OCI-LY1 (cell line): Measurements from ENCODE around the gene PIK3R1.

ENCODE experiments used
- H2AFZ ChIP-seq: fragments of 200-600 bp; sonication (generic), shearing (Covaris generic); 2 replicates; pipeline ENCODE4 v1.6.0; 2014; ENCODE audit warnings: antibody characterized with exemption, mild to moderate bottlenecking, low read length
- H3F3A ChIP-seq: fragments of 200-600 bp; sonication (generic), shearing (Covaris generic); 2 replicates; pipeline ENCODE4 v1.6.0; 2014; ENCODE audit warnings: mild to moderate bottlenecking, antibody characterized with exemption, low read length, moderate library complexity; ENCODE audit not compliant: insufficient read depth
- H3K27ac ChIP-seq: fragments of 200-600 bp; sonication (generic); 2 replicates; pipeline ENCODE4 v1.5.1; 2014; ENCODE audit warnings: low read length, mixed run types, mild to moderate bottlenecking, low read depth; ENCODE audit not compliant: poor library complexity, severe bottlenecking
- H3K27me3 ChIP-seq: fragments of 200-600 bp; sonication (generic); 2 replicates; pipeline ENCODE4 v1.6.0; 2014; ENCODE audit warnings: antibody characterized with exemption, mild to moderate bottlenecking, low read length, moderate library complexity; ENCODE audit not compliant: insufficient read depth
- H3K36me3 ChIP-seq: fragments of 200-600 bp; sonication (generic); 2 replicates; pipeline ENCODE4 v1.6.1; 2014; ENCODE audit warnings: mild to moderate bottlenecking, antibody characterized with exemption, low read length, moderate library complexity, mixed read lengths; ENCODE audit not compliant: insufficient read depth
- H3K4me1 ChIP-seq: fragments of 200-600 bp; sonication (generic); 2 replicates; pipeline ENCODE4 v1.5.1; 2014; ENCODE audit warnings: mild to moderate bottlenecking, low read length, moderate library complexity; ENCODE audit not compliant: insufficient read depth, severe bottlenecking
- H3K4me2 ChIP-seq: fragments of 200-600 bp; sonication (generic), shearing (Covaris generic); 2 replicates; pipeline ENCODE4 v1.6.1; 2014; ENCODE audit warnings: low read length
- H3K4me3 ChIP-seq: fragments of 200-600 bp; sonication (generic); 2 replicates; pipeline ENCODE4 v1.5.1; 2014; ENCODE audit warnings: low read length, low read depth, mild to moderate bottlenecking, mixed read lengths; ENCODE audit not compliant: poor library complexity, severe bottlenecking
- H3K79me2 ChIP-seq: fragments of 200-600 bp; shearing (Covaris generic); 2 replicates; pipeline ENCODE4 v1.6.1; 2016; ENCODE audit warnings: mixed run types, low read length, mixed read lengths; ENCODE audit not compliant: insufficient read depth
- H3K9ac ChIP-seq: fragments of 200-600 bp; sonication (generic), shearing (Covaris generic); 2 replicates; pipeline ENCODE4 v1.6.1; 2014; ENCODE audit warnings: mild to moderate bottlenecking, low read length, mixed read lengths
- H3K9me2 ChIP-seq: fragments of 200-600 bp; sonication (generic), shearing (Covaris generic); 2 replicates; pipeline ENCODE4 v1.6.1; 2014; ENCODE audit warnings: low read depth, mild to moderate bottlenecking, low read length, mixed read lengths
- H3K9me3 ChIP-seq: fragments of 200-600 bp; shearing (Covaris generic); 2 replicates; pipeline ENCODE4 v1.6.1; 2014; ENCODE audit warnings: low read length, mixed read lengths
- H4K20me1 ChIP-seq: fragments of 200-600 bp; sonication (generic), shearing (Covaris generic); 2 replicates; pipeline ENCODE4 v1.6.0; 2016; ENCODE audit warnings: mild to moderate bottlenecking, low read length; ENCODE audit not compliant: insufficient read depth
- CTCF ChIP-seq: fragments of 200-600 bp; sonication (generic), shearing (Covaris generic); IDR thresholded peaks from 2 replicates; pipeline ENCODE4 v1.5.1; 2017; ENCODE audit warnings: mild to moderate bottlenecking, antibody characterized with exemption, low read length, moderate library complexity, mixed read lengths
- EZH2 ChIP-seq: fragments of 200-600 bp; sonication (generic), shearing (Covaris generic); IDR thresholded peaks from 2 replicates; pipeline ENCODE4 v1.8.0; 2017; ENCODE audit warnings: borderline replicate concordance, mixed run types, mild to moderate bottlenecking, antibody characterized with exemption, low read length, moderate library complexity, mixed read lengths

PIK3R1 gene

GRCh38 chr5:68298479-68298878 lies 82.9 kb downstream of the PIK3R1 start:
- Histone ChIP-seq H3F3A (no peaks in the 10 kb centered on the region), H3K9me3 (no peaks in the 10 kb centered on the region), H3K27ac (no peak overlapping the region), H3K9me2 (no peaks in the 10 kb centered on the region), H3K27me3 (no peaks in the 10 kb centered on the region), H4K20me1 (no peaks in the 10 kb centered on the region), H3K9ac (no peak overlapping the region), H2AFZ (no peak overlapping the region), H3K79me2 (no peaks in the 10 kb centered on the region), H3K4me3 (no peak overlapping the region), H3K36me3 (peaks cover 58% of the 10 kb centered on the region), H3K4me2 (no peak overlapping the region), H3K4me1 (no peaks in the 10 kb centered on the region)
- TF ChIP-seq CTCF (no peak), EZH2 (no peak)

- Histone ChIP-seq H3K36me3 (peaks cover 51% of the 10 kb centered on the region), H2AFZ (no peak overlapping the region), H3K27me3 (no peaks in the 10 kb centered on the region), H3K4me2 (no peak overlapping the region), H3K27ac (no peak overlapping the region), H4K20me1 (no peaks in the 10 kb centered on the region), H3K4me1 (no peaks in the 10 kb centered on the region), H3K9me2 (no peaks in the 10 kb centered on the region), H3K79me2 (no peaks in the 10 kb centered on the region), H3F3A (no peaks in the 10 kb centered on the region), H3K9ac (no peak overlapping the region), H3K9me3 (no peaks in the 10 kb centered on the region), H3K4me3 (no peak overlapping the region)
- TF ChIP-seq CTCF (no peak), EZH2 (no peak)
These were observed 83.5 kb downstream of the PIK3R1 start for GRCh38 chr5:68299105-68299504.

GRCh38 chr5:68299575-68299974 lies 84.0 kb downstream of the PIK3R1 start:
- Histone ChIP-seq H3K4me2 (no peak overlapping the region), H3K4me3 (no peak overlapping the region), H2AFZ (no peak overlapping the region), H3K27ac (no peak overlapping the region), H3K9me3 (no peaks in the 10 kb centered on the region), H3K36me3 (peaks cover 47% of the 10 kb centered on the region), H3K27me3 (no peaks in the 10 kb centered on the region), H3K9ac (no peak overlapping the region), H3F3A (no peaks in the 10 kb centered on the region), H3K4me1 (no peaks in the 10 kb centered on the region), H3K79me2 (no peaks in the 10 kb centered on the region), H4K20me1 (no peaks in the 10 kb centered on the region), H3K9me2 (no peaks in the 10 kb centered on the region)
- TF ChIP-seq EZH2 (no peak), CTCF (no peak)
